PC-3 (cell line): ENCODE results near the gene LTBP4. TPM values are rescaled to one million over a fixed set of nuclear protein-coding genes. Genes with fewer than 3 reads are reported as not detected.
A peak's percentile ranks its signal among the peaks of the same experiment; 100 is the strongest.
"Not testable (repeated sequence)": the region's sequence is repeated elsewhere in the genome, so short reads cannot be mapped to it uniquely, and the experiment has no call there.

ENCODE experiments used
- ATAC-seq: fragments of 200-7000 bp; cut with Tn5 transposase; 2 replicates; pipeline ENCODE4 v1.9.1; 2020; ENCODE audit warnings: mild to moderate bottlenecking, moderate library complexity
- BruUV-seq: library from RNA; stranded (reverse); fragments of 400-500 nt; replicated peaks from 2 replicates; lab custom pipeline; 2021; lab: Mats Ljungman, UMichigan
- CTCF ChIA-PET: fragments of 300-600 bp; sonication (Branson Sonifier 250); formaldehyde crosslinking; loops from one replicate; lab custom pipeline; 2022; ENCODE audit warnings: antibody characterized with exemption; lab: Charles Lee
- POLR2A ChIA-PET: fragments of 300-600 bp; sonication (Branson Sonifier 250); formaldehyde crosslinking; loops from one replicate; lab custom pipeline; 2022; ENCODE audit warnings: antibody characterized with exemption; ENCODE audit not compliant: unreplicated experiment; lab: Charles Lee
- DNase-seq: peaks from one replicate; pipeline ENCODE4 v3.0.0-alpha.2; 2015
- H2AFZ ChIP-seq: fragments of 300-600 bp; sonication (generic); 2 replicates; pipeline ENCODE4 v1.6.0; 2016; ENCODE audit warnings: antibody characterized with exemption, low read length
- H3F3A ChIP-seq: fragments of 300-600 bp; sonication (generic); one replicate; pipeline ENCODE4 v1.6.0; 2017; ENCODE audit warnings: antibody characterized with exemption, low read length, control low read depth, mild to moderate bottlenecking; ENCODE audit not compliant: unreplicated experiment
- H3K27ac ChIP-seq: fragments of 300-600 bp; sonication (generic); 2 replicates; pipeline ENCODE4 v1.5.1; 2016; ENCODE audit warnings: mild to moderate bottlenecking, low read length
- H3K27me3 ChIP-seq: fragments of 300-600 bp; sonication (generic); 2 replicates; pipeline ENCODE4 v1.6.1; 2016; ENCODE audit warnings: low read length, mixed read lengths
- H3K36me3 ChIP-seq: fragments of 300-600 bp; sonication (generic); 2 replicates; pipeline ENCODE4 v1.6.1; 2016; ENCODE audit warnings: low read depth, mixed run types, low read length, mixed read lengths
- H3K4me1 ChIP-seq: fragments of 300-600 bp; sonication (generic); 2 replicates; pipeline ENCODE4 v1.5.1; 2016; ENCODE audit warnings: low read length; ENCODE audit not compliant: insufficient read depth
- H3K4me2 ChIP-seq: fragments of 300-600 bp; sonication (generic); 2 replicates; pipeline ENCODE4 v1.6.0; 2016; ENCODE audit warnings: low read length
- H3K4me3 ChIP-seq: fragments of 300-600 bp; sonication (generic); 2 replicates; pipeline ENCODE4 v1.5.1; 2016; ENCODE audit warnings: mild to moderate bottlenecking, low read length, mixed read lengths
- H3K79me2 ChIP-seq: fragments of 300-600 bp; sonication (generic); 2 replicates; pipeline ENCODE4 v1.6.1; 2017; ENCODE audit warnings: low read length, mixed read lengths
- H3K9ac ChIP-seq: fragments of 300-600 bp; sonication (generic); 2 replicates; pipeline ENCODE4 v1.6.0; 2016; ENCODE audit warnings: mild to moderate bottlenecking, low read length
- H3K9me2 ChIP-seq: fragments of 300-600 bp; sonication (generic); replicated peaks from 2 replicates; pipeline ENCODE4 v1.6.1; 2016; ENCODE audit warnings: mixed run types, low read length, mixed read lengths
- H3K9me3 ChIP-seq: fragments of 300-600 bp; sonication (generic); 2 replicates; pipeline ENCODE4 v1.6.1; 2016; ENCODE audit warnings: low read length, mixed read lengths
- H4K20me1 ChIP-seq: fragments of 300-600 bp; sonication (generic); 2 replicates; pipeline ENCODE4 v1.6.1; 2016; ENCODE audit warnings: low read length, mixed read lengths
- CTCF ChIP-seq: fragments of 300-600 bp; sonication (generic); conservative IDR thresholded peaks from 2 replicates; pipeline ENCODE4 v1.5.1; 2017; ENCODE audit warnings: antibody characterized with exemption, low read depth, mild to moderate bottlenecking, low read length
- EZH2 ChIP-seq: fragments of 300-600 bp; sonication (generic); IDR thresholded peaks from one replicate; pipeline ENCODE4 v1.6.1; 2017; ENCODE audit warnings: antibody characterized with exemption, mild to moderate bottlenecking, low read length; ENCODE audit not compliant: unreplicated experiment
- EZH2phosphoT487 ChIP-seq: fragments of 300-600 bp; sonication (generic); IDR thresholded peaks from 2 replicates; pipeline ENCODE4 v1.6.1; 2018; ENCODE audit warnings: mild to moderate bottlenecking, antibody characterized with exemption, low read length, borderline replicate concordance
- intact Hi-C: fragments of 100-400 bp; cut with micrococcal nuclease; formaldehyde crosslinking; loops from 2 replicates; pipeline ENCODE4 v1.9.0; 2023
- total RNA-seq: library from RNA; depleted of rRNA; stranded (reverse); fragments of >200 nt; gene quantifications from 2 replicates; pipeline ENCODE4 v1.2.3, GENCODE V29; 2014

LTBP4 gene
- total RNA-seq, 1 experiment from 2014 or later = 8.9 TPM

GRCh38 chr19:40642757-40643305 lies 41.7 kb downstream of the LTBP4 start:
- Histone ChIP-seq H3K27ac (no peak overlapping the region), H3K9ac (no peak overlapping the region), H3K9me3 (no peaks in the 10 kb centered on the region), H3K4me2 (no peak overlapping the region), H3K27me3 (no peaks in the 10 kb centered on the region), H3K4me1 (peaks cover 11% of the 10 kb centered on the region), H3F3A (no peaks in the 10 kb centered on the region), H3K36me3 (no peaks in the 10 kb centered on the region), H3K9me2 (no peaks in the 10 kb centered on the region), H4K20me1 (no peaks in the 10 kb centered on the region), H3K79me2 (no peaks in the 10 kb centered on the region), H3K4me3 (no peak overlapping the region), H2AFZ (no peak overlapping the region)
- ATAC-seq (no peak), DNase-seq (no peak)
- POLR2A ChIA-PET = no interaction called here
- CTCF ChIA-PET = no interaction called here
- intact Hi-C loops = no loop called here
- TF ChIP-seq EZH2phosphoT487 (no peak), EZH2 (no peak), CTCF (no peak)
- BruUV-seq = no TSS peak

- Histone ChIP-seq H3K9me2 (no peaks in the 10 kb centered on the region), H3K4me2 (peak overlapping the region; percentile 92), H3F3A (no peaks in the 10 kb centered on the region), H3K27me3 (no peaks in the 10 kb centered on the region), H2AFZ (peak overlapping the region; percentile 83; the same call in 1 of the 2 replicates), H3K9me3 (no peaks in the 10 kb centered on the region), H3K79me2 (no peaks in the 10 kb centered on the region), H3K4me3 (peak overlapping the region; percentile 68; the same call in 1 of the 2 replicates), H3K4me1 (peaks cover 11% of the 10 kb centered on the region), H4K20me1 (no peaks in the 10 kb centered on the region), H3K36me3 (no peaks in the 10 kb centered on the region), H3K27ac (no peak overlapping the region), H3K9ac (no peak overlapping the region)
- intact Hi-C loops = no loop called here
- TF ChIP-seq EZH2 (no peak), EZH2phosphoT487 (no peak), CTCF (no peak)
- BruUV-seq = no TSS peak
- ATAC-seq (no peak), DNase-seq (peak; percentile 15)
- ChIA-PET POLR2A (no interaction called here), CTCF (interaction anchor here (0.7 to 0.9 kb wide), 2 partner anchors 16 to 42 kb away, joined by 3 to 4 read pairs; no protein-coding TSS in a partner anchor)
Measured at GRCh38 chr19:40646743-40647254, 45.6 kb downstream of the LTBP4 start.

- not testable (repeated sequence) for ATAC-seq
Measured at GRCh38 chr19:40649903-40650675, 48.9 kb downstream of the LTBP4 start.

More at GRCh38 chr19:40649903-40650675, 48.9 kb downstream of the LTBP4 start:
- H4K20me1 ChIP-seq, intact Hi-C loops, H3K9ac ChIP-seq, H3K79me2 ChIP-seq, H3K4me3 ChIP-seq, H3K27ac ChIP-seq, H3K36me3 ChIP-seq, CTCF ChIA-PET, H3K27me3 ChIP-seq, H3K9me2 ChIP-seq, BruUV-seq, H2AFZ ChIP-seq, H3K9me3 ChIP-seq, H3F3A ChIP-seq, H3K4me2 ChIP-seq, DNase-seq: not testable (repeated sequence)
- H3K4me1 ChIP-seq = peaks cover 11% of the 10 kb centered on the region
- POLR2A ChIA-PET = interaction anchor here (0.6 kb wide), 1 partner anchor 13 kb away, joined by 5 read pairs; no protein-coding TSS in a partner anchor
